ENCODE data around the gene BMP6. TPM values are rescaled to one million over a fixed set of nuclear protein-coding genes. Genes with fewer than 3 reads are reported as not detected.

Gene BMP6
- total RNA-seq, 1 experiment from 2014 or later: 1.6 TPM

- H2AFZ ChIP-seq (ENCODE audit: low read depth, low read length, poor library complexity, severe bottlenecking): no peak overlapping the region
- 0 out of 2 replicates have a peak, but pooled peaks cover 7% of the 10 kb centered on the region for H3K27me3 ChIP-seq (ENCODE audit: insufficient read depth, low read length)
- ATAC-seq (no peak), DNase-seq (ENCODE audit: low read depth, low spot score) (no peak)
- no peaks in the 10 kb centered on the region for H4K20me1 ChIP-seq (ENCODE audit: insufficient read depth)
- ChIA-PET CTCF (no interaction called here), POLR2A (no interaction called here), RAD21 (ENCODE audit: low non-redundant PET in 1 of 2, low total read pairs in 2 of 2, uncharacterized antibody in 2 of 2, unreplicated experiment in 2 of 2) (no interaction called here)
- no peaks in the 10 kb centered on the region for H3K36me3 ChIP-seq (ENCODE audit: control insufficient read depth in 1 of 2, insufficient read depth in 2 of 2, low read length in 2 of 2)
- H3K79me2 ChIP-seq (ENCODE audit: insufficient read depth, low read length): no peaks in the 10 kb centered on the region
- intact Hi-C loops (cut with micrococcal nuclease): no loop called here
- no peak overlapping the region for H3K4me2 ChIP-seq (ENCODE audit: low read length)
- TF ChIP-seq ZFX (IDR thresholded peaks at IDR 0.05): no peak
- TF ChIP-seq FOSL1 (IDR thresholded peaks at IDR 0.05; ENCODE audit: low read depth): no peak
- TF ChIP-seq RAD21 (IDR thresholded peaks at IDR 0.05; ENCODE audit: low read depth): no peak
- no peak for TF ChIP-seq SP1 (IDR thresholded peaks at IDR 0.05; ENCODE audit: low read depth)
- TF ChIP-seq, protein P1, sequence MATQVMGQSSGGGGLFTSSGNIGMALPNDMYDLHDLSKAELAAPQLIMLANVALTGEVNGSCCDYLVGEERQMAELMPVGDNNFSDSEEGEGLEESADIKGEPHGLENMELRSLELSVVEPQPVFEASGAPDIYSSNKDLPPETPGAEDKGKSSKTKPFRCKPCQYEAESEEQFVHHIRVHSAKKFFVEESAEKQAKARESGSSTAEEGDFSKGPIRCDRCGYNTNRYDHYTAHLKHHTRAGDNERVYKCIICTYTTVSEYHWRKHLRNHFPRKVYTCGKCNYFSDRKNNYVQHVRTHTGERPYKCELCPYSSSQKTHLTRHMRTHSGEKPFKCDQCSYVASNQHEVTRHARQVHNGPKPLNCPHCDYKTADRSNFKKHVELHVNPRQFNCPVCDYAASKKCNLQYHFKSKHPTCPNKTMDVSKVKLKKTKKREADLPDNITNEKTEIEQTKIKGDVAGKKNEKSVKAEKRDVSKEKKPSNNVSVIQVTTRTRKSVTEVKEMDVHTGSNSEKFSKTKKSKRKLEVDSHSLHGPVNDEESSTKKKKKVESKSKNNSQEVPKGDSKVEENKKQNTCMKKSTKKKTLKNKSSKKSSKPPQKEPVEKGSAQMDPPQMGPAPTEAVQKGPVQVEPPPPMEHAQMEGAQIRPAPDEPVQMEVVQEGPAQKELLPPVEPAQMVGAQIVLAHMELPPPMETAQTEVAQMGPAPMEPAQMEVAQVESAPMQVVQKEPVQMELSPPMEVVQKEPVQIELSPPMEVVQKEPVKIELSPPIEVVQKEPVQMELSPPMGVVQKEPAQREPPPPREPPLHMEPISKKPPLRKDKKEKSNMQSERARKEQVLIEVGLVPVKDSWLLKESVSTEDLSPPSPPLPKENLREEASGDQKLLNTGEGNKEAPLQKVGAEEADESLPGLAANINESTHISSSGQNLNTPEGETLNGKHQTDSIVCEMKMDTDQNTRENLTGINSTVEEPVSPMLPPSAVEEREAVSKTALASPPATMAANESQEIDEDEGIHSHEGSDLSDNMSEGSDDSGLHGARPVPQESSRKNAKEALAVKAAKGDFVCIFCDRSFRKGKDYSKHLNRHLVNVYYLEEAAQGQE (IDR thresholded peaks at IDR 0.05; ENCODE audit: low read depth): no peak
- no peak for TF ChIP-seq SIN3A (IDR thresholded peaks at IDR 0.05; ENCODE audit: low read depth)
- no peak for TF ChIP-seq ZNF274 (IDR thresholded peaks at IDR 0.05; ENCODE audit: low read depth, low read length)
- no peak for TF ChIP-seq POLR2AphosphoS5 (IDR thresholded peaks at IDR 0.05; ENCODE audit: low read depth, low read length)
- TF ChIP-seq SRF (IDR thresholded peaks at IDR 0.05; ENCODE audit: low read depth): no peak
- no peak for TF ChIP-seq ELF1 (IDR thresholded peaks at IDR 0.05; ENCODE audit: borderline replicate concordance, low read depth)
- no peak for TF ChIP-seq POLR2A (IDR thresholded peaks at IDR 0.05; ENCODE audit: borderline replicate concordance, extremely low read depth, insufficient read depth, insufficient read length)
- TF ChIP-seq CEBPB (IDR thresholded peaks at IDR 0.05; ENCODE audit: low read depth): no peak
- TF ChIP-seq, protein P2, sequence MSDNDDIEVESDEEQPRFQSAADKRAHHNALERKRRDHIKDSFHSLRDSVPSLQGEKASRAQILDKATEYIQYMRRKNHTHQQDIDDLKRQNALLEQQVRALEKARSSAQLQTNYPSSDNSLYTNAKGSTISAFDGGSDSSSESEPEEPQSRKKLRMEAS (IDR thresholded peaks at IDR 0.05): no peak
- no peak for TF ChIP-seq JUND (IDR thresholded peaks at IDR 0.05)
- TF ChIP-seq YY1 (IDR thresholded peaks at IDR 0.05; ENCODE audit: extremely low read depth, insufficient replicate concordance, low read depth, low read length): no peak
- TF ChIP-seq TCF7L2 (IDR thresholded peaks at IDR 0.05; ENCODE audit: borderline replicate concordance, extremely low read depth, insufficient read depth, insufficient read length): no peak
- no TSS peak for BruUV-seq (replicated peaks)
- H3K27ac ChIP-seq (ENCODE audit: low read depth, low read length): no peak overlapping the region
- H3K9ac ChIP-seq (ENCODE audit: low read length): no peak overlapping the region
- no peaks in the 10 kb centered on the region for H3K4me1 ChIP-seq (ENCODE audit: control insufficient read depth in 1 of 2, insufficient read depth in 2 of 2, low read length in 2 of 2)
- H3K4me3 ChIP-seq (replicated peaks in 1 of 2; ENCODE audit: low read depth in 1 of 2, low read length in 2 of 2): no peak overlapping the region
- no peaks in the 10 kb centered on the region for H3K9me3 ChIP-seq (ENCODE audit: control insufficient read depth in 1 of 2, insufficient read depth in 1 of 2, low read depth in 1 of 2, low read length in 2 of 2)
- no peaks in the 10 kb centered on the region for H3K9me2 ChIP-seq (ENCODE audit: insufficient read depth)
Measured at GRCh38 chr6:7747901-7748504, 22.1 kb downstream of the BMP6 start.

All from HCT116 (cell line).